Peyer's patch (tissue), 4 donors: ENCODE measurements around the gene AP5B1.
A peak's percentile ranks its signal among the peaks of the same experiment; 100 is the strongest.

Experiments
- POLR2A ChIP-seq, 2 donors: fragments of 450-650 bp; IDR thresholded peaks; one replicate each; pipeline ENCODE4 v1.5.1; 2017; ENCODE audit warnings: antibody characterized with exemption in 2 of 2, mild to moderate bottlenecking in 2 of 2, moderate library complexity in 2 of 2
- TF ChIP-seq, protein P1 (sequence below), 6 experiments: fragments of 450-650 bp in 4 of 6; fragments of 200-600 bp in 2 of 6; sonication (generic) in 1 of 6; IDR thresholded peaks; one replicate each; pipeline ENCODE4 v1.5.1; 2017 to 2019; ENCODE audit warnings: antibody characterized with exemption in 6 of 6, mild to moderate bottlenecking in 3 of 6, moderate library complexity in 1 of 6

DNA sequence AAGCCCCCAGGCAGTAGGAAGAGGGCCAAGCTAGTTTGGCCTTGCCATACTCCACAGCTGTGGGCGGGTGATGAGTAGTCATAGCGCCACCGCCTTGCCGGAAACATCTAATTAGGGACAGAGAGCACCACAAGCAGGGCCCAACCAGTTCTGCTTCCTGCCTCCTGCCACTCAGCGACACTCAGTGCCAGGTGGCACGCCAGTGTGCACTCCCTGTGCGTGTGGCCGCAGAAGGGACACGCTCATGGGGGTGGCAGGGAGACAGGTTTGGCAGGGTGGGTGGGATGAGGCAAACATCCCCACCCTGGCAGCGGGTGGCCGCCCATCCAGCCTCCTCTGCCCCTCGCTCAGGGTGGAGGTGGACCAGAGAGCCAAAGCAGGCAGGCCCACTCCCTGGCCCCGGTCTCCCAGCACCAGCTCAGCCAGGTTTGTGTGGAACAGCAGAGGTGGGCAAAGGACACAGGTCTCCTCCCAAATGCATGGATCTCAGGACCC, 11.0 kb upstream of the AP5B1 start:
- TF ChIP-seq, protein P1, sequence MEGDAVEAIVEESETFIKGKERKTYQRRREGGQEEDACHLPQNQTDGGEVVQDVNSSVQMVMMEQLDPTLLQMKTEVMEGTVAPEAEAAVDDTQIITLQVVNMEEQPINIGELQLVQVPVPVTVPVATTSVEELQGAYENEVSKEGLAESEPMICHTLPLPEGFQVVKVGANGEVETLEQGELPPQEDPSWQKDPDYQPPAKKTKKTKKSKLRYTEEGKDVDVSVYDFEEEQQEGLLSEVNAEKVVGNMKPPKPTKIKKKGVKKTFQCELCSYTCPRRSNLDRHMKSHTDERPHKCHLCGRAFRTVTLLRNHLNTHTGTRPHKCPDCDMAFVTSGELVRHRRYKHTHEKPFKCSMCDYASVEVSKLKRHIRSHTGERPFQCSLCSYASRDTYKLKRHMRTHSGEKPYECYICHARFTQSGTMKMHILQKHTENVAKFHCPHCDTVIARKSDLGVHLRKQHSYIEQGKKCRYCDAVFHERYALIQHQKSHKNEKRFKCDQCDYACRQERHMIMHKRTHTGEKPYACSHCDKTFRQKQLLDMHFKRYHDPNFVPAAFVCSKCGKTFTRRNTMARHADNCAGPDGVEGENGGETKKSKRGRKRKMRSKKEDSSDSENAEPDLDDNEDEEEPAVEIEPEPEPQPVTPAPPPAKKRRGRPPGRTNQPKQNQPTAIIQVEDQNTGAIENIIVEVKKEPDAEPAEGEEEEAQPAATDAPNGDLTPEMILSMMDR (IDR thresholded peaks at IDR 0.05), result no peak
- peak in 1 of 2 donors; percentile 63 for TF ChIP-seq POLR2A (IDR thresholded peaks at IDR 0.05)
